GM06990 (cell line): ENCODE results near the gene ZFAND6.

Source experiments
- DNase-seq: peaks from one replicate; pipeline ENCODE4 v3.0.0-alpha.2; 2011; ENCODE audit not compliant: insufficient read length; ENCODE audit errors: extremely low read depth
- H3K27me3 ChIP-seq: replicated peaks from 2 replicates; pipeline ENCODE4 v1.6.0; 2011; ENCODE audit warnings: low read length; ENCODE audit not compliant: control insufficient read depth, insufficient read depth
- H3K36me3 ChIP-seq: 2 replicates; pipeline ENCODE4 v1.5.1; 2011; ENCODE audit warnings: low read length; ENCODE audit not compliant: control insufficient read depth, insufficient read depth
- H3K4me3 ChIP-seq: replicated peaks from 2 replicates; pipeline ENCODE4 v1.5.1; 2011; ENCODE audit warnings: low read depth, mild to moderate bottlenecking, control low read depth, low read length
- CTCF ChIP-seq: IDR thresholded peaks from 2 replicates; pipeline ENCODE4 v1.5.1; 2011; ENCODE audit warnings: low read length, control low read depth, mild to moderate bottlenecking, inconsistent platforms; ENCODE audit not compliant: insufficient read depth, poor library complexity, severe bottlenecking

The ZFAND6 gene

DNA sequence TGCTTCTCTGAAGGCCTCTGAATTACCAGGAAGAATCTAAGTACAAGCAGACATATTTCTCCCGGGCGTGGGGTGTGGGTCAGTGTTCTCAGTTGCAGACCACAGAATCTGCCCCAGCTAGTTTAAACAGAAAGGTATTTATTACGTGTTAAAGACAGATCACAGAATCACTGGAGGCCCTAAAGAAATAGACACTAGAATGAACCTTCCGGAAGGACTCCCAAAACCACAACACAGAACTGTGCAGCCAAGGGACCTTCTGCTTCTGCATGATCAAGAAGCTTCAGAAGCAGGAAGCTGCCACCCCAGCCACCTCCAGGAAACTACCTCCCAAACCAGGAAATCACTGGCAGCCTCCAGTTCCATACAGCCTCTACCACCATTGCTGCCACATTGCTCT lies 32.7 kb upstream of the ZFAND6 start:
- Histone ChIP-seq H3K36me3 (no peaks in the 10 kb centered on the region), H3K4me3 (no peak overlapping the region), H3K27me3 (no peaks in the 10 kb centered on the region)
- no peak for TF ChIP-seq CTCF
- DNase-seq: no peak

GRCh38 chr15:80028937-80029336 lies 30.5 kb upstream of the ZFAND6 start:
- no peaks in the 10 kb centered on the region for H3K36me3 ChIP-seq
- no peak for DNase-seq
- H3K27me3 ChIP-seq: no peaks in the 10 kb centered on the region
- no peak overlapping the region for H3K4me3 ChIP-seq
- TF ChIP-seq CTCF: no peak

GRCh38 chr15:80031841-80032240 lies 27.6 kb upstream of the ZFAND6 start:
- no peak for TF ChIP-seq CTCF
- DNase-seq: no peak
- H3K27me3 ChIP-seq: no peaks in the 10 kb centered on the region

GRCh38 chr15:80034629-80035028 lies 24.8 kb upstream of the ZFAND6 start:
- Histone ChIP-seq H3K27me3 (no peaks in the 10 kb centered on the region), H3K36me3 (no peaks in the 10 kb centered on the region), H3K4me3 (no peak overlapping the region)
- TF ChIP-seq CTCF: no peak
- DNase-seq: no peak

More at GRCh38 chr15:80031841-80032240, 27.6 kb upstream of the ZFAND6 start:
- Histone ChIP-seq H3K36me3 (no peaks in the 10 kb centered on the region), H3K4me3 (no peak overlapping the region)

DNA sequence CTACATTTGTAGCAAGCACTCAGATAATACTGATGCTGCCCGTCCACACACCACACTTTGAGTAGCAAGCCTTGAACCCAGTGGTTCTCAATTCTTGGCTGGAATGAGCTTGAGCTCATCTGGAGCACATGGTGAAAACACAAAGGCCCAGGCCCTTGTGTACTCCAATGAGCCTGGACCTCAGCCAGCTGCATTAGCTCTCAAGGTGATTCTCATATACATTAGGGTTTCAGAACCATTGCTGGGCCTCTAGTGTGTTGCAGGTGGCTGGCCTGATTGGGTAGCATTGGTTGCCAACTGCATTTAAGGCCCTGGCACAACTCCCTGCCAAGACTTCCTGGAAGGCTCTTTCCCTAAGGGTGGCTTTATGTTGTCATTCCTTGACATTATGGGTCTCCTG lies 23.4 kb upstream of the ZFAND6 start:
- H3K4me3 ChIP-seq: no peak overlapping the region
- no peaks in the 10 kb centered on the region for H3K36me3 ChIP-seq
- no peak for TF ChIP-seq CTCF
- DNase-seq: no peak
- no peaks in the 10 kb centered on the region for H3K27me3 ChIP-seq

GRCh38 chr15:80041494-80042253 lies 17.8 kb upstream of the ZFAND6 start:
- no peaks in the 10 kb centered on the region for H3K36me3 ChIP-seq
- TF ChIP-seq CTCF: no peak
- no peak for DNase-seq
- H3K4me3 ChIP-seq: no peak overlapping the region
- no peaks in the 10 kb centered on the region for H3K27me3 ChIP-seq
